HG02870 (cell line): ENCODE results near the gene EPS15.
"Not testable (repeated sequence)": the region's sequence is repeated elsewhere in the genome, so short reads cannot be mapped to it uniquely, and the experiment has no call there.

Experiments
- ATAC-seq: cut with Tn5 transposase; IDR thresholded peaks from one replicate; pipeline ENCODE4 v1.9.1; 2021; ENCODE audit warnings: mild to moderate bottlenecking, moderate library complexity; ENCODE audit not compliant: unreplicated experiment

EPS15 gene

GRCh38 chr1:51543858-51544257 is 24.8 kb upstream of the EPS15 start:
- no peak for ATAC-seq

DNA sequence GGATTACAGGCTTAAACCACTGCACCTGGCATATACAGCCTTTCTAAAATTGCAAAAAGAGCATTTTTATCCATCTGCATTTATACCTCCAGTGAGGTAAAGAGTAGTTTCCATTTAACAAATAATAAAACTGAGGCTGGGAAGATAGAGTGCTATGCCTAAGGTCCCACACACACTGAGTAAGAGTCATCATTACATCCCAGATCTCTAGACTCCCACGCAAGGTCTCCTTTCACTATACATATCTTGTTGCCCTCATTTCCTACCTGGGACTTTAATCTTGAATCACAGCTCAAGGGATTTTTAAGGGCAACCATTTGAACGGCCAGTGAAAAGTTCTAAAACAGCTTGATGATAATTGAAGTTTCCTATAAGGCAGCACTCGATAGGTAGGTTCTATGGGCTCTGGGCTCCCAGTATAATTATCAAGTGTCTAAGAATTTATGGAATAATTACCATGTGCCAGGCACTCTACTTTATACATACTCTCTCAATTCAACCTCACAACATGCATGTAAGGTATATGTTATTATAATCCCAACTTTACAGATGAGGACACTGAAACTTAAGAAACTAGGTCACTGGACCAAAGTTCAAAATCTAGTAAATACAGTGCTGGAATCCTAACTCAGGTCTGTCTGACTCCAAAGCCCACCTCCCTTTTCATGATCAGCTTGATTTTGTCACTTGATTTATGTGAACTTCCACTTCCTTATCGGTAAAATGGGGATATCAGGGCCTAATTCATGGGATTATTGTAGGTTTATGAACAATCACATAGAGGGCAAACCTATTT is 23.3 kb upstream of the EPS15 start:
- ATAC-seq: no peak

DNA sequence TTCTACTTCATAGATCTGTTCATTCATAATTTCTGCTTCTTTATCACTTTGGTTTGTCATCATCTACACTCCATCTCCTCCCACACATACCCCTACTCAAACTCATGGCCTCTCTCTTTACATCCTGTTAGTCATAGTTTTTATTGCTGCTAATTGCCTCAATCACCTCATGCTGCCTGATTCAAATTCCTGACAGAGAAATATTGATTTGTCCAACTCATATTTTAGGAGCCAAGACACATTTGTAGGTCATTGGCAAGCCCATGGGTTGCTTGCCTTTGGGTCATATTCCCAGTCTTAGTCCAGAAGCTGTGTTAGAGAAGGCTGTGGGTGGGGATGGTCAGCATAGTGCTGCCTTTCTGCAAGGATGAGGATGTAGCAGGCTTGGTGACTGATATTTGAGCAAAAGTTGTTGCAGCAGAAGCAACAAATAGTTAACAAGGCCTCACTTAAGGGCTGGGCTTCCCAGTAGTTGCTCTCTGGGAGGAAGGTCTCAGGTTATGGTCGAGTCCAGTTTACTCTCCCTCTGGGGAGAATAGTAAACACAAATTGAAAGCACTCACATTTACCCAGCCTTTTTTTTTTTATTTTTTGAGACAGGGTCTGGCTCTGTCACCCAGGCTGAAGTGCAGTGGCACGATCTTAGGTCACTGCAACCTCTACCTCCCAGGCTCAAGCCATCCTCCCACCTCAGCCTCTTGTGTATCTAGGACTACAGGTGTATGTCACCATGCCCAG is 22.4 kb upstream of the EPS15 start:
- no peak for ATAC-seq

DNA sequence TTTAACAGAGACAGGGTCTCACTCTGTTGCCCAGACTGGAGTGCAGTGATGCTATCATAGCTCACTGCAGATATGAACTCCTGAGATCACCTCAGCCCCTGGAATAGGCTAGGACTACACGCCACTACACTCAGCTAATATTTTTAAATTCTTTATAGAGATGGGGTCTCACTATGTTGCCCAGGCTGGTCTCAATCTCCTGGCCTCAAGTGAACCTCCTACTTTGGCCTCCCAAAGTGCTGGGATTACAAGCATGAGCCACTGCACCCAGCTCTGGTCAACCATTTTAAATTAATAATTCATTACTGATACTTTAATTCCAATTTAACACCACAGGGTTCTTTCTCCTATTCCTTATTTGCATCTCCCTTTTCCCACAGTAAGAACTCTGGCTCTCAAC is 18.5 kb upstream of the EPS15 start:
- ATAC-seq: no peak

DNA sequence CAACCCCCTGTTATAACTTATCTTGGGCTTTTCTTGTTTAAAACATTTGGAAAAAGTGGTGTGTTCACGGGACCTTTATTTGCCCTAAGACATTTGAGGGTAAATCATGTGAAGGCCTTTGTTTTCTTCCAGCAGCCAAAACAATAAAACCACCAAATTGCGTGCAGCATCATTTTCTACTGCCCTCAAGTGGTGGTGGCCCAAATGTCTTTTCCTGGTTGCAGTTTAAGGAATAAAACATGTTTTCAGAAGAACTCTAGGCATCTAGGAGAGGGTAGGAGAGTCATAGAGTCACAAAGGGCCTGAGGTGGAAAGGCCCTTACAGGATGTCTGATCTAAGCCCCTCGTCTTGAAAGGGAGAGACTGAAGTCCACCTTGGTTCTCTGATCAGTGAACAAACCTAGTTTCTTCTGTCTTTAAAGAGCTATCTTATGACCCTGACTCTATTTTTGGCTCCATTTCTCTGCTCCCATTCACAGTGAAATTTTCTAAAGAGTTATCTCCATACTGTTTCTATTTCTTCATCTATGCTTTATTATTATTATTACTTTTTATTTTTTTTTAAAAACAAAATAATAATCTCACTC is 16.0 kb upstream of the EPS15 start:
- ATAC-seq: no peak

GRCh38 chr1:51534447-51534846 is 15.4 kb upstream of the EPS15 start:
- peak; percentile 63 for ATAC-seq

GRCh38 chr1:51532853-51533252 is 13.8 kb upstream of the EPS15 start:
- ATAC-seq: no peak

- ATAC-seq: not testable (repeated sequence)
Observed at GRCh38 chr1:51530447-51530846, 11.4 kb upstream of the EPS15 start.

DNA sequence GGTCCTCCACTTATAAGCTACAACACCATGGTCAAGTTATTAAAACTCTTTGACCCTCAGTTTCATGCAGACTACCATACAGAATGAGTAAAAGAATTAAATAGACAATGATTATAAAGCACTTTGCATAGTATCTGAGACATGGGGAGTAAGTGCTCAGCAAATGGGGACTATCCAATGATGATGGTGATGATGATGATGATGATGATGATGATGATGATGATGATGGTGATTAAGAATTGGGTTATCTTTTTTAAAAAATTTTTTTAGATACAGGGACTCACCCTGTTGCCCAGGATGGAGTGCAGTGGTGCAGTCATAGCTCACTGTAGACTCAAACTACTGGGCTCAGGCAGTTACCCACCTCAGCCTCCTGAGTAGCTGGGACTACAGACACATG is 8.1 kb upstream of the EPS15 start:
- no peak for ATAC-seq

DNA sequence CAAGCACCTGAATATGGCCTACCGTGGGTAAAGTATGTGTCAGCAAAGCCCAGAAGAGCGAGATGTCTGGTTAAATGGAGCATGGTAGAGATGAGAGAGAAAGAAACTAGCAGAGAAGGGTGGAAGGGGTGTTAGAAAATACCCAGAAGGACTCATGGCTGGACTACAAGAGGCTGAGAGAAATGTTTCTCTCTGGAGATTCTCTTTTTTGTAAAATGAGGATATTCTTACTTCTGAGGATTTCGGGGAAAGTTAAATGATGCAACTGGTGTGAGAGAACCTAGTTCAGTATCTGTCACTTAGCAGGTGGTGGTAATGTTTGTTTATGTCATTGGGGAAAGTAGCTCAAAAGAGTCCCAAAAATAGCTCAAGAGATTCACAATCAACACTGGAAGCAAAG is 7.2 kb upstream of the EPS15 start:
- ATAC-seq: peak; percentile 50

- ATAC-seq: no peak
Observed at GRCh38 chr1:51525295-51525694, 6.2 kb upstream of the EPS15 start.

GRCh38 chr1:51524817-51525216 is 5.8 kb upstream of the EPS15 start:
- ATAC-seq: no peak

DNA sequence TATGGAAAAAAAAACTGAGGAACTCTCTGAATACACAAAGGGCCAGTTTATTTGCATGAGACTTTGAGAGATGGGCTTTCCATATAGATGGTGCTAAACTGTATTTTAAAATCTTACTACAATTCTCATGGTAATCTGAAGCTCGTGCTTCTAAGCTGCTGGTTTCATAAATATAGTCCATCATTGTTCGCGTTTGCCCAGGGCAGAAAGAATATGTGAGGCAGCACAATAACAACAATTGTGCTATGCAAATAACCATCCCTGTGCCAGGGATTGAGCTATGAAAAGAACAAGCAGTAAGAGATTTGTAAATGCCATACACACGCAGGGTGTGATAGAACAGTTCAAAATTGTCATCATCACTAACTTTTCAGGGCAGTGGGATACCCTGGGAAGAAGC is 4.9 kb upstream of the EPS15 start:
- ATAC-seq: no peak

- no peak for ATAC-seq
Observed at GRCh38 chr1:51520700-51521248, 1.7 kb upstream of the EPS15 start.

DNA sequence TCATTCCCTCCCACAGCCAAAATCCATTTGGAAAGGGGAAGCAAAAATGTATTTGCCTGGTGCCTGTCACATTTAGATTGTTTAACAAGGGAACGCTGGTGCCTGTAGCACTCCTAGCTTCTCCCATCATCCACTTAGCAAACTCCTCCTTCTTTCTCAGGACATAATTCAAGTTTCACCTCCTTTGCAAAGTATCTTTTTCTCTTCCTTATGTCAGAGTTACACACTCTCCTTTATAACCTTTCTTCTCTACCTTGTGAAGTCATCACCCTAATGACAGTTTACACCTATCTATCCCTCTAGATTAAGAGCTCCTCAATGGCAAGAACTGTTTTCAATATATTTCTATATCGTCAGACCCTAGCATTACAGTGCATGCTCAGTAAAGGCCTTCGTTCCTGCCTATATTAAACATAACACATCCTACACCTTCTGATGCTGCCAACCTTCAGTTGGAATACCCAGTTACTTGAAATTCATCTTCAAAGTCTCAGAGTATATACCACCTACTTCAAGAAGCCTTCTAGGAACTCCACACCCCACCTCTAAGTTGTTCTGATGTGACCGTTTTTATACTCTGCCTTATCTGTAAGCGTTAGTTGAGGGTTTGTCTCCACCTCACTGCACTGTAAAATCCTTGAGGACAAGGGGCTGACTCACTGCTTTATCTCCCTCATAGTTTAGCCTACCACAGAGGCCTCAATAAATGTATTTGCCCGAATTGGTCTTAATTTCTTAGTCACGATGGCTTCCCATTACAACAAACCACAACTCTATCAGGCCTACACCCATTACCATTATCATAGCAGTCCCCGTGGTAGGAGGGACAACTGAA is 1.0 kb upstream of the EPS15 start:
- no peak for ATAC-seq

DNA sequence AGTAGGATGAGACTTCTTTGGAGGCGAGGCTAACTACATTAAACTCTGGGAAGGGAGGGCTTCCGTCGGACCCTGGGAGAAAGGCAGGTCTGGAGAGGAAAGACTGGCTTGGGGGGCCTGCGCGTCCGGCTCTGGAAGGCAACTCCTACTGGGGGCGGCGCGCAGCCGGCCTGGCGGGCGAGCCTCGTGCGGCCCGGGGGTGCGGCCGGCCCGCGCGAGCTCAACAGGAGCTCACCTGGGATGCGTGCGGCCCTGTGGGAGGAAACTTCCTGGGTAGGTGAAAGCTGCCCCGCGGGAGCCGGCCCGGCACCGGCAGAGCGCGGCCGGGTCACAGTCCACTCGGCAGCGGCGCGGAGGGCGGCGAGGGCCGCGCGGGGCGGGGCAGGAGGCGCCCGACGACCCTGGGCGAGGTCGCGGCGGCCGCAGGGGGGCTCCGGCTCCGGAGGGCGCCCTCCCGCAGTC is 449 bp downstream of the EPS15 start:
- peak; percentile 33 for ATAC-seq

DNA sequence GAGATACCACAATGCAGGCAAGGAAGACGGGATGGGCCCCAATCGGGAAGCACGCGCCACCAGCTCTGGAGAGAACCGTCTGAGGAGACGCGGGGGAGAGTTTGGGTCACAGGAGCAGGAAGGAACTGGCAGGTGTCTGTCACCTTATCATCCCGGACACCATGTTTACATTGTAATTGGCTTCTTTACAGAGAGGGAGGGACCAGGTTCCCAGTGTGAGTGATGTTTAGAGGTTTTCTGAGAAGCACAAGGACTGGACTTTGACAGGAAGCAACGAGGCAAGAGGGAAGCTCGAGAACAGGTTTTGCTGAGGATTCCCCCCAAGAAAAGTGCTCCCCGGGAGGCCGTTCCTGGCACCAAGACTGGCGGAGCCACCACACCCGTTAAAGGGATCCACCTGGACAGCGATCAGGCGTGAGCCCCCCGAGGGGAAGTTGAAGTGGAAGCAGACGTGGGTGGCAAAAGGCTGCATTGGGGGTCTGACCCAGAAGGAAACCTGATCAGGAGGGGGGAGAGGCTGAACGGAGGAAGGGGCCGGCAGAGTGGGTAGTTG is 957 bp downstream of the EPS15 start:
- peak; percentile 41 for ATAC-seq

- no peak for ATAC-seq
Observed at GRCh38 chr1:51517361-51518032, 1.6 kb downstream of the EPS15 start.

GRCh38 chr1:51516649-51517158 is 2.4 kb downstream of the EPS15 start:
- ATAC-seq: no peak
